PC-3 (cell line): Measurements from ENCODE around the gene ARHGAP8. TPM values are rescaled to one million over a fixed set of nuclear protein-coding genes. Genes with fewer than 3 reads are reported as not detected.

ENCODE experiments used
- ATAC-seq: fragments of 200-7000 bp; cut with Tn5 transposase; 2 replicates; pipeline ENCODE4 v1.9.1; 2020; ENCODE audit warnings: mild to moderate bottlenecking, moderate library complexity
- BruUV-seq: library from RNA; stranded (reverse); fragments of 400-500 nt; replicated peaks from 2 replicates; lab custom pipeline; 2021; lab: Mats Ljungman, UMichigan
- CTCF ChIA-PET: fragments of 300-600 bp; sonication (Branson Sonifier 250); formaldehyde crosslinking; loops from one replicate; lab custom pipeline; 2022; ENCODE audit warnings: antibody characterized with exemption; lab: Charles Lee
- POLR2A ChIA-PET: fragments of 300-600 bp; sonication (Branson Sonifier 250); formaldehyde crosslinking; loops from one replicate; lab custom pipeline; 2022; ENCODE audit warnings: antibody characterized with exemption; ENCODE audit not compliant: unreplicated experiment; lab: Charles Lee
- DNase-seq: peaks from one replicate; pipeline ENCODE4 v3.0.0-alpha.2; 2015
- H2AFZ ChIP-seq: fragments of 300-600 bp; sonication (generic); 2 replicates; pipeline ENCODE4 v1.6.0; 2016; ENCODE audit warnings: antibody characterized with exemption, low read length
- H3F3A ChIP-seq: fragments of 300-600 bp; sonication (generic); one replicate; pipeline ENCODE4 v1.6.0; 2017; ENCODE audit warnings: antibody characterized with exemption, low read length, control low read depth, mild to moderate bottlenecking; ENCODE audit not compliant: unreplicated experiment
- H3K27ac ChIP-seq: fragments of 300-600 bp; sonication (generic); 2 replicates; pipeline ENCODE4 v1.5.1; 2016; ENCODE audit warnings: mild to moderate bottlenecking, low read length
- H3K27me3 ChIP-seq: fragments of 300-600 bp; sonication (generic); 2 replicates; pipeline ENCODE4 v1.6.1; 2016; ENCODE audit warnings: low read length, mixed read lengths
- H3K36me3 ChIP-seq: fragments of 300-600 bp; sonication (generic); 2 replicates; pipeline ENCODE4 v1.6.1; 2016; ENCODE audit warnings: low read depth, mixed run types, low read length, mixed read lengths
- H3K4me1 ChIP-seq: fragments of 300-600 bp; sonication (generic); 2 replicates; pipeline ENCODE4 v1.5.1; 2016; ENCODE audit warnings: low read length; ENCODE audit not compliant: insufficient read depth
- H3K4me2 ChIP-seq: fragments of 300-600 bp; sonication (generic); 2 replicates; pipeline ENCODE4 v1.6.0; 2016; ENCODE audit warnings: low read length
- H3K4me3 ChIP-seq: fragments of 300-600 bp; sonication (generic); 2 replicates; pipeline ENCODE4 v1.5.1; 2016; ENCODE audit warnings: mild to moderate bottlenecking, low read length, mixed read lengths
- H3K79me2 ChIP-seq: fragments of 300-600 bp; sonication (generic); 2 replicates; pipeline ENCODE4 v1.6.1; 2017; ENCODE audit warnings: low read length, mixed read lengths
- H3K9ac ChIP-seq: fragments of 300-600 bp; sonication (generic); 2 replicates; pipeline ENCODE4 v1.6.0; 2016; ENCODE audit warnings: mild to moderate bottlenecking, low read length
- H3K9me2 ChIP-seq: fragments of 300-600 bp; sonication (generic); replicated peaks from 2 replicates; pipeline ENCODE4 v1.6.1; 2016; ENCODE audit warnings: mixed run types, low read length, mixed read lengths
- H3K9me3 ChIP-seq: fragments of 300-600 bp; sonication (generic); 2 replicates; pipeline ENCODE4 v1.6.1; 2016; ENCODE audit warnings: low read length, mixed read lengths
- H4K20me1 ChIP-seq: fragments of 300-600 bp; sonication (generic); 2 replicates; pipeline ENCODE4 v1.6.1; 2016; ENCODE audit warnings: low read length, mixed read lengths
- CTCF ChIP-seq: fragments of 300-600 bp; sonication (generic); conservative IDR thresholded peaks from 2 replicates; pipeline ENCODE4 v1.5.1; 2017; ENCODE audit warnings: antibody characterized with exemption, low read depth, mild to moderate bottlenecking, low read length
- EZH2 ChIP-seq: fragments of 300-600 bp; sonication (generic); IDR thresholded peaks from one replicate; pipeline ENCODE4 v1.6.1; 2017; ENCODE audit warnings: antibody characterized with exemption, mild to moderate bottlenecking, low read length; ENCODE audit not compliant: unreplicated experiment
- EZH2phosphoT487 ChIP-seq: fragments of 300-600 bp; sonication (generic); IDR thresholded peaks from 2 replicates; pipeline ENCODE4 v1.6.1; 2018; ENCODE audit warnings: mild to moderate bottlenecking, antibody characterized with exemption, low read length, borderline replicate concordance
- intact Hi-C: fragments of 100-400 bp; cut with micrococcal nuclease; formaldehyde crosslinking; loops from 2 replicates; pipeline ENCODE4 v1.9.0; 2023
- total RNA-seq: library from RNA; depleted of rRNA; stranded (reverse); fragments of >200 nt; gene quantifications from 2 replicates; pipeline ENCODE4 v1.2.3, GENCODE V29; 2014

Gene ARHGAP8
- total RNA-seq, 1 experiment from 2014 or later = 30.9 TPM

GRCh38 chr22:44707178-44707577, 45.2 kb upstream of the ARHGAP8 start:
- peaks cover 15% of the 10 kb centered on the region; the same call in 1 of the 2 replicates for H3K4me1 ChIP-seq
- no peak for DNase-seq
- H3K9ac ChIP-seq = no peak overlapping the region
- peaks cover 3% of the 10 kb centered on the region; the same call in 1 of the 2 replicates for H4K20me1 ChIP-seq
- H2AFZ ChIP-seq = no peak overlapping the region
- no peaks in the 10 kb centered on the region for H3K36me3 ChIP-seq
- H3K4me3 ChIP-seq = no peak overlapping the region
- POLR2A ChIA-PET = interaction anchor here (0.7 kb wide), 1 partner anchor 270 kb away, joined by 3 read pairs; no protein-coding TSS in a partner anchor
- intact Hi-C loops = no loop called here
- no peaks in the 10 kb centered on the region for H3K9me2 ChIP-seq
- no peak overlapping the region for H3K4me2 ChIP-seq
- CTCF ChIA-PET = no interaction called here
- no peaks in the 10 kb centered on the region for H3F3A ChIP-seq
- H3K27me3 ChIP-seq = no peaks in the 10 kb centered on the region
- no peaks in the 10 kb centered on the region for H3K9me3 ChIP-seq
- H3K27ac ChIP-seq = no peak overlapping the region
- no peak for TF ChIP-seq EZH2
- TF ChIP-seq EZH2phosphoT487 = no peak
- TF ChIP-seq CTCF = no peak
- ATAC-seq = no peak
- BruUV-seq = no TSS peak
- peaks cover 14% of the 10 kb centered on the region for H3K79me2 ChIP-seq

- peaks cover 15% of the 10 kb centered on the region; the same call in 1 of the 2 replicates for H3K4me1 ChIP-seq
- H3K9ac ChIP-seq = no peak overlapping the region
- no peaks in the 10 kb centered on the region for H3K36me3 ChIP-seq
- H3F3A ChIP-seq = no peaks in the 10 kb centered on the region
- no peak overlapping the region for H3K27ac ChIP-seq
- H3K4me2 ChIP-seq = no peak overlapping the region
- BruUV-seq = no TSS peak
- intact Hi-C loops = no loop called here
- H3K9me3 ChIP-seq = no peaks in the 10 kb centered on the region
- no peak for TF ChIP-seq EZH2
- TF ChIP-seq EZH2phosphoT487 = no peak
- no peak for TF ChIP-seq CTCF
- H3K4me3 ChIP-seq = no peak overlapping the region
- H3K27me3 ChIP-seq = no peaks in the 10 kb centered on the region
- POLR2A ChIA-PET = no interaction called here
- peak; percentile 64 for ATAC-seq
- H2AFZ ChIP-seq = no peak overlapping the region
- peak; percentile 49 for DNase-seq
- no peaks in the 10 kb centered on the region for H3K9me2 ChIP-seq
- H4K20me1 ChIP-seq = peaks cover 3% of the 10 kb centered on the region; the same call in 1 of the 2 replicates
- CTCF ChIA-PET = no interaction called here
- H3K79me2 ChIP-seq = peaks cover 13% of the 10 kb centered on the region
Observed at GRCh38 chr22:44707752-44708151, 44.6 kb upstream of the ARHGAP8 start.

- no peaks in the 10 kb centered on the region for H4K20me1 ChIP-seq
- no peaks in the 10 kb centered on the region for H3K9me3 ChIP-seq
- H2AFZ ChIP-seq = no peak overlapping the region
- no peak for DNase-seq
- no peak for ATAC-seq
- TF ChIP-seq CTCF = no peak
- no peak for TF ChIP-seq EZH2
- CTCF ChIA-PET = no interaction called here
- POLR2A ChIA-PET = no interaction called here
- no peaks in the 10 kb centered on the region for H3K79me2 ChIP-seq
- no peak overlapping the region for H3K27ac ChIP-seq
- no peaks in the 10 kb centered on the region for H3K27me3 ChIP-seq
- peaks cover 9% of the 10 kb centered on the region; the same call in 1 of the 2 replicates for H3K4me1 ChIP-seq
- no peak overlapping the region for H3K9ac ChIP-seq
- no peak overlapping the region for H3K4me3 ChIP-seq
- no peak overlapping the region for H3K4me2 ChIP-seq
- no peaks in the 10 kb centered on the region for H3F3A ChIP-seq
- no peaks in the 10 kb centered on the region for H3K9me2 ChIP-seq
- intact Hi-C loops = no loop called here
- no TSS peak for BruUV-seq
- no peaks in the 10 kb centered on the region for H3K36me3 ChIP-seq
Observed at GRCh38 chr22:44709881-44710392, 42.4 kb upstream of the ARHGAP8 start.
